Measurements from ENCODE around the gene ARMH4.
"Not testable (repeated sequence)": the region's sequence is repeated elsewhere in the genome, so short reads cannot be mapped to it uniquely, and the experiment has no call there.

ARMH4 gene

GRCh38 chr14:58130116-58130782 is 21.8 kb downstream of the ARMH4 start:
- FAIRE-seq, result no peak
- DNase-seq (ENCODE audit: insufficient read length, low spot score), result no peak
- TF ChIP-seq CTCF (IDR thresholded peaks at IDR 0.05; ENCODE audit: insufficient read depth, missing control alignments), result no peak

- FAIRE-seq, result no peak
Measured at GRCh38 chr14:58129208-58129607, 22.8 kb downstream of the ARMH4 start.

GRCh38 chr14:58128416-58128815 is 23.6 kb downstream of the ARMH4 start:
- TF ChIP-seq CTCF (IDR thresholded peaks at IDR 0.05; ENCODE audit: insufficient read depth, missing control alignments), result no peak
- FAIRE-seq, result no peak

More at GRCh38 chr14:58129208-58129607, 22.8 kb downstream of the ARMH4 start:
- TF ChIP-seq CTCF (IDR thresholded peaks at IDR 0.05; ENCODE audit: insufficient read depth, missing control alignments), result peak; percentile 12
- DNase-seq (ENCODE audit: insufficient read length, low spot score), result no peak

GRCh38 chr14:58122546-58122945 is 29.5 kb downstream of the ARMH4 start:
- not testable (repeated sequence) for FAIRE-seq; DNase-seq (ENCODE audit: insufficient read length, low spot score)

More at GRCh38 chr14:58128416-58128815, 23.6 kb downstream of the ARMH4 start:
- no peak for DNase-seq (ENCODE audit: insufficient read length, low spot score)

GRCh38 chr14:58121530-58122186 is 30.4 kb downstream of the ARMH4 start:
- DNase-seq (ENCODE audit: insufficient read length, low spot score) (no peak), FAIRE-seq (no peak)
- no peak for TF ChIP-seq CTCF (IDR thresholded peaks at IDR 0.05; ENCODE audit: insufficient read depth, missing control alignments)

- no peak for FAIRE-seq
- DNase-seq (ENCODE audit: insufficient read length, low spot score), result no peak
- no peak for TF ChIP-seq CTCF (IDR thresholded peaks at IDR 0.05; ENCODE audit: insufficient read depth, missing control alignments)
Measured at GRCh38 chr14:58119381-58119780, 32.6 kb downstream of the ARMH4 start.

- no peak for DNase-seq (ENCODE audit: insufficient read length, low spot score)
- no peak for FAIRE-seq
- TF ChIP-seq CTCF (IDR thresholded peaks at IDR 0.05; ENCODE audit: insufficient read depth, missing control alignments), result no peak
Measured at GRCh38 chr14:58118097-58118815, 33.8 kb downstream of the ARMH4 start.

Measured in D721Med (cell line).